ENCODE data around the gene PLXNB3. TPM values are rescaled to one million over a fixed set of nuclear protein-coding genes. Genes with fewer than 3 reads are reported as not detected.

PLXNB3 gene
- total RNA-seq, 1 donor from 2014 or later: 99.1 TPM

GRCh38 chrX:153777261-153778090 lies 13.4 kb downstream of the PLXNB3 start:
- no peak overlapping the region for H3K4me3 ChIP-seq

GRCh38 chrX:153778181-153778580 lies 14.1 kb downstream of the PLXNB3 start:
- Histone ChIP-seq H3K4me1 (no peaks in the 10 kb centered on the region), H3K27me3 (no peaks in the 10 kb centered on the region), H3K36me3 (peaks cover 0 to 12% of the 10 kb centered on the region in 2 donors), H3K9me3 (no peaks in the 10 kb centered on the region), H3K27ac (no peak overlapping the region), H3K4me3 (no peak overlapping the region)
- TF ChIP-seq CTCF (IDR thresholded peaks at IDR 0.05): no peak
- DNase-seq (ENCODE audit: low spot score in 2 of 2): no peak
- intact Hi-C loops (cut with DNase I): no loop called here

More at GRCh38 chrX:153777261-153778090, 13.4 kb downstream of the PLXNB3 start:
- H3K9me3 ChIP-seq: no peaks in the 10 kb centered on the region
- no peak for TF ChIP-seq CTCF (IDR thresholded peaks at IDR 0.05)
- H3K4me1 ChIP-seq: no peaks in the 10 kb centered on the region
- no peak for DNase-seq (ENCODE audit: low spot score in 2 of 2)
- intact Hi-C loops (cut with DNase I): no loop called here
- H3K27me3 ChIP-seq: no peaks in the 10 kb centered on the region
- H3K27ac ChIP-seq: no peak overlapping the region
- H3K36me3 ChIP-seq: peaks cover 0 to 13% of the 10 kb centered on the region in 2 donors

GRCh38 chrX:153778684-153779101 lies 14.6 kb downstream of the PLXNB3 start:
- Histone ChIP-seq H3K9me3 (no peaks in the 10 kb centered on the region), H3K36me3 (peaks cover 0 to 7% of the 10 kb centered on the region in 2 donors), H3K27ac (no peak overlapping the region), H3K4me1 (no peaks in the 10 kb centered on the region), H3K4me3 (no peak overlapping the region), H3K27me3 (no peaks in the 10 kb centered on the region)
- intact Hi-C loops (cut with DNase I): no loop called here
- TF ChIP-seq CTCF (IDR thresholded peaks at IDR 0.05): no peak
- DNase-seq (ENCODE audit: low spot score in 2 of 2): no peak

- no peak for DNase-seq (ENCODE audit: low spot score in 2 of 2)
- H3K27me3 ChIP-seq: no peaks in the 10 kb centered on the region
- H3K9me3 ChIP-seq: no peaks in the 10 kb centered on the region
- H3K27ac ChIP-seq: peak overlapping the region; percentile 73 to 79
- intact Hi-C loops (cut with DNase I): no loop called here
- H3K4me3 ChIP-seq: peak overlapping the region in 1 of 2 donors; percentile 48
- TF ChIP-seq CTCF (IDR thresholded peaks at IDR 0.05): no peak
- H3K36me3 ChIP-seq: peaks cover 4% of the 10 kb centered on the region in 2 donors
- H3K4me1 ChIP-seq: no peaks in the 10 kb centered on the region
Observed at GRCh38 chrX:153779891-153780677, 16.0 kb downstream of the PLXNB3 start.

GRCh38 chrX:153780678-153781427 lies 16.8 kb downstream of the PLXNB3 start, which contains the start of gene SRPK3:
Gene SRPK3, plus strand, starts transcription at chrX:153781041. Its CDS starts 46 bp downstream, at chrX:153781087.
- peak within 1 kb of the TSS; percentile 73 to 79 for H3K27ac ChIP-seq
- intact Hi-C loops (cut with DNase I): no loop called here
- H3K27me3 ChIP-seq: no peaks in the 10 kb centered on the region
- H3K9me3 ChIP-seq: no peaks in the 10 kb centered on the region
- no peak for DNase-seq (ENCODE audit: low spot score in 2 of 2)
- no peaks in the 10 kb centered on the region for H3K4me1 ChIP-seq
- H3K36me3 ChIP-seq: peaks cover 9 to 12% of the 10 kb centered on the region in 2 donors
- H3K4me3 ChIP-seq: peak within 1 kb of the TSS in 1 of 2 donors; percentile 48
- TF ChIP-seq CTCF (IDR thresholded peaks at IDR 0.05): no peak
